Myocyte (in vitro differentiated cells): Measurements from ENCODE around the gene NKD1. TPM values are rescaled to one million over a fixed set of nuclear protein-coding genes. Genes with fewer than 3 reads are reported as not detected.
"Not testable (repeated sequence)": the region's sequence is repeated elsewhere in the genome, so short reads cannot be mapped to it uniquely, and the experiment has no call there.

Experiments
- DNase-seq: peaks from one replicate; pipeline ENCODE4 v3.0.0-alpha.2; 2012; ENCODE audit warnings: low read depth
- total RNA-seq: library from RNA; depleted of rRNA; stranded (reverse); fragments of >200 nt; gene quantifications from 2 replicates; pipeline ENCODE4 v1.2.3, GENCODE V29; 2014

NKD1 gene
- total RNA-seq, 1 donor from 2014 or later = 0.75 TPM

- no peak for DNase-seq
Measured at GRCh38 chr16:50519602-50520001, 28.6 kb upstream of the NKD1 start.

- DNase-seq = no peak
Measured at GRCh38 chr16:50520451-50521245, 27.5 kb upstream of the NKD1 start.

DNA sequence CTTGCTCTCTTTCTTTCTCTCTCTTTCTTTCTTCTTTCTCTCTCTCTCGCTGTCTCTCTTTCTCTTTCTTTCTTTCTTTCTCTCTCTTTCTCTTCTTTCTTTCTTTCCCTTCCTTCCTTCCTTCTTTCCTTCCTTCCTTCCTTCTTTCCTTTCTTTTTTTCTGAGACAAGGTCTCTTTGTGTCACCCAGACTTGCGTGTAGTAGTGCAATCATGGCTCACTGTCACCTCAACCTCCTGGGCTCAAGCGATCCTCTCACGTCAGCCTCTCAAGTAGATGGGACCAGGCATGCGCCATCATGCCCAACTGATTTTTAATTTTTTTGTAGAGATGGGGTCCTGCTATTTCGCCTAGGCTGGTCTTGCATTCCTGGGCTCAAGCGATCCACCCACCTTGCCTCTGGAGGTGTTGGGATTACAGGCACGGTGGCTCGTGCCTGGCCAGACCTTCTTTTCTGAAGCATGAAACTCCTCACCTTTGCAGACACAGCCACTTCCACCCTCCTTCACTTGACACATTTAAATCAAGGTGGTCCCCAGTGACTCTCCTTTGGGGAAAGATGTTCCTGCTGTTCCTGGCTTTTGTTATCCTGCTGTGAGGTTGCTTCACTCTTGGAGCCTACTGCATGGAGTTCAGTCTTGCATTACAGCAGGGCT, 26.8 kb upstream of the NKD1 start:
- no peak for DNase-seq

DNA sequence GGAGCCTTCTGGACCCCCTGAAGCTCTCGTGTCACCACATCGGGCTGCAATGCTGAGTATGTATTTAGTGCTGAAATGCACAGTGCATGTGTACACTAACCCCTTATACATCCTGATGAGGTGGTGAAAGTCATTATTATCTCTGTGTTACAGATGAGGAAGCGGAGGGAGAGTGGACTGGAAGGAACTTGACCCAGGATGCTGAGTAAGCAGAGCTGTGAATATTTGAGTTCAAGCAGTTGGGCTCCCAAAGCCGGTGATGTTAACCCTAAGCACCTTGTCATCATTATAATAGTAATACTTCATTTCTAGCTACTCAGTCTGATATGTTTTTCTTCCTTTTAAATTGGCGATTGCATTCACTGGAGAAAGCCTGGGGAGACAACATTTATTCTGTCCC, 25.9 kb upstream of the NKD1 start:
- DNase-seq = no peak

DNA sequence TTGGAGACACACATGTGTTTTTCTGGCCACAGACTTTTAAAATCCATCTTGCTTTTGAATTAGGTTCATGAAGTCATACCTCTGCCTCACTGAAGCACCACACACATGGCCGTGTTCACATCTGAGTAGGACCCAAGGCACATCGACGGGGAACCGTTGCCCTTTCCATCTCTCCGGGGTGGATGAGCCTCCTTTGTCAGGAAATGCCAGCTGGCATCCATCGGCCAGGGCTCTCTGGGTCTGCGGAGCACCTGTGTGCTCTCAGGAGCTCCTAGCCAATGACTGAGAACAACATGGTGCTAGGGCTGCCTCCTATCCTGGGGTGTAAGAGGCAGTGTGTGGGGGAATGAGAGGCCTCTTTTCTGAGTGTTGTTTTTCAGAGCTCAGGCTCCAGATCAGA, 24.5 kb upstream of the NKD1 start:
- DNase-seq = no peak

GRCh38 chr16:50525262-50525661, 22.9 kb upstream of the NKD1 start:
- DNase-seq = no peak

DNA sequence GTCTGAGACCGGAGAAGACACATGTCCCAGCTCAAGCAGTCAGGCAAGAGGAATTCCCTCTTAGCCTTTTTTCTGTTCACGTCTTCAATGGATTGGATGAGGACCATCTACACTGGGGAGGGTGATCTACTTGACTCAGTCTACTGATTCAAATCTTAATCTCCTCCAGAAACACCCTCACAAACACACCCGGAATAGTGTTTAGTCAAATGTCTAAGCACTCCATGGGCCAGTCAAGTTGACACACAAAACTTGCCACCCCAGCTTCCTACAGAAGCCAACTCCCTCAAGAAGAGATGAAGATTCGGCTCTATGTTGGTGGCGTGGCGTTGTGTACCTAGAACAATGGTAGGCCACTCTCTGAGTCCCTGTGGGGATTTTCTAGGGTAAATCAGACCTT, 22.5 kb upstream of the NKD1 start:
- DNase-seq = no peak

DNA sequence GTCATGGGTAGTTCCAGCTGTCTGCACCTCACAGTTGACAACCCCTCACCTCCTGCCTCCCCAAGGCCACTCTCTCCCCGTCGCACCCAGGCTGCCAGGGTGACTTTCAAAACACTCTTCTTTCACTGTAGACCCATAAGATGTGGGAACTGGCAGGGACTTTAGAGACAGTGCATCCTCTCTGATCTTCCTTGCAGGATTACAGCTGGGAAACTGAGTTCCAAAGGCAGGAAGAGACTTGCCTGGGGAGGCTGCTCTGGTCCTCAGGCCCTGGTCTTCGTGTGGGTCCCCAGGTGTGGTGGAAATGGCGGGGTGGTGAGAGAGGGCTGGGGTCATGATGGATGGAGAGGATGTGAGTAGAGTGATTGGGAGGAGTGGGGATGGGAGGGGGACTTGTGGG, 21.9 kb upstream of the NKD1 start:
- DNase-seq = no peak

DNA sequence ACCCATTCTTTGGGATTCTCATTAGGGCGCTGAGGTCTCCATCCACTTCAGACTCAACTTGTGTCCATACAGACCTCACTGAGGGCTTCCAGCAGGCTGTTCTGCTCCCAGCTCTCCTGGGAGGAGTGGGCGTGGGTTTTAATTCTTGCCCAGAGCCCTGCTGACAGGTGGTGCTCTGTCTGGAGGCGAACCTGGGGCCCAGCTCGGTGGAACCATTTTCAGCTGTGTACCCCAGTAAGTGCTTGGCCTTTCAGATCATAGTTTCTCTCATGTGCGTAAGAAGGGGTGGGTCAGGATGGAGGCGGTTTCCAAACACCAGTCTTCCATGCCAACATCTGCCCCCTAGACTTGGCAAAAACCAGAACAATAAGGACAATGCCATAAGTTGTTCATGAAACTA, 21.4 kb upstream of the NKD1 start:
- DNase-seq = no peak

DNA sequence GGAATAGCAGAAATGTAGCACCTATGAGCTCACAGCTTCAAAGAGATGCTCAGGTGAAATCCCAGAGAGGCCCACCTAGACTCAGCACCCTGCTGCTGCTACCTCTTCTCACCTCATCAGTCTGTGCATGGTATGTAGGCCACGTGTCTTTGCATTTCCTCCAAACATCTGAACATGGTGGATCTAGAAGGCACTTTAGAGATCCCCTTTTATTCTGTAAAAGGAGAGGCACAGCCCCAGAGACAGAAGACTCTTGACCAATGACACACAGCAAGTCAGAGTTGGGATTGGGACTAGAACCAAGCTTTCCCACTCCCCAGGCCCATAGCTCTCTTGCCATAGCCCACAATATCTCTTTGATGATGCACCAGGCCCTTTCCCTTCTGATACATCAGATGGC, 19.4 kb upstream of the NKD1 start:
- no peak for DNase-seq

- no peak for DNase-seq
Measured at GRCh38 chr16:50529334-50529733, 18.9 kb upstream of the NKD1 start.

DNA sequence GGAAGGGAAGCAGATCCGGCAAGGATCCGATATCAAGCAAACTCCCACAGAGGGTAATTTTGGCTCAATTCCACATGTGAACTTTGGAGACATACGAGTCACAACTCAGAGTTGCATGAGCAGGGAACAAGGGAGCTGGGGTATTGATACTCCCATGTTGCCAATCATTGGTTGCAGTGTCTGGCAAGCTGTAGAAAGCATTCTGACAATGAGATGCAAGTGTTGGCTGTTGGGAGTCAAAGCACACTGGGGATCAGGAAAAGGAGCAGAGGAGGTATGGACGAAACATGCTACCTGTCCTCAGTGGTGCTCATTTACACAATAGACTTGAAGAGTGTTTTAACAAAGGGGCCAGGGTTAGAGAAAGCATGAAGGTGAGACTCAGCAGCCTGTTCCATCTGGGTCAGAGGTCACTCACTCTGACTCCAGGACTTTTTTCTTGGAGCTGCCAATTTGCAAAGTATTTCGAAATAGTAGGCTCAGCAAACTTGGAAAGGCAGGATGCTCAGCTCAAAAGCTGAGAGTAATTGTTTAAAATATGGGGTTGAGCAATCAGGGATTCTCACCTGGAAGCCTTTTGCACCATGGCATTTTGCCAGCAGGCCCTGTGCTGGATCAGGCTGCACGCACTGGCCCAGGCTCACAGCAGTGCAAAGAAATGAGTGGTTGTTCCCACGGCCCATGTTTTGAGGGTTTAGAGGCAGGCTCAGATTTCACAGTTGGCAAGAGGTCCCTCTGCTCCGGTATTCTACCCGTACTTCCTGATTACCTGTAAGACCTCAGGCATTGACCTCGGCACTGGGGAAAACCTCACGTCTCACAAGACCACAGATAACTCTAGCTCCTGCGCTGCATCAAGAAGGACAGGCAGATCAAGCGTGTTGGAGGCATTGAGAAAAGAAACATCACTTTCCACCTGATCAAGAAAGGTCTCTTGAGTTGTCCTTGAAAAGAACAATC, 17.6 kb upstream of the NKD1 start:
- no peak for DNase-seq

DNA sequence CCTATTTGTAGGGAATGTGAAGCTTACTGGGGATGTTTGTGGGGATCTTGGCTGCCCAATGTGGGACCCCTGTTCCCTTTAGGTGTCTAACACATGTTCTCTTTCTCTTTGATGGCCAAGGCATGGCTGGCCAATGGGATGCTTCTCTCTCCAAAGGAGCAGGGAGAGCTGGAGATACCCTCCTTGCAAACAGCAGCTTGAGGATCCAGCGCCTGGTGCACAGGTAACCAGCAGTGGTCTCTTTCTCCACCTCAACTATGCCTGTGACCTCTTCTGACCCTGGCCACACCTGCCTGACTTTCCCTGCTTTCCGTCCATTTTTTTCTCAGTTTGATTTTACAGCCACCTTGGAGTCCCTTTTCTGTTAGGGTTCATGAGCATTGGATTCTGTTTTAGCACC, 16.8 kb upstream of the NKD1 start:
- no peak for DNase-seq

DNA sequence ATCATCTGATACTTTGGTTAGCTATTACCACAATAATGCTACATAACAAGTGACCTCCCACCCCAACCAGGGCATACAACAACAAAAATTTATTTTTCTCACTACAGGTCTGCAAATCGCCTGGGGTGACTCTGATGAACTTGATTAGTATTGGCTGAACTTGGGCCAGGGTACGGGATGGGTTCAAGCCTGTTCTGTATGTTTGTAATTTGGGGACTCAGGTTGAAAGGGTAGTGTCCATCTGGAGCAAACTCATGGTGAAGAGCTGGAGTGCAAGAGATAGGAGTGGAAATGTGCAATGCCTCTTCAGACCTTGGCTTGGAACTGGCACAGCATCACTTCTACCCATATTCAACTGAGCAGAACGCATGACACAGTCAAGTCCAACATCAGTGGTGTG, 16.3 kb upstream of the NKD1 start:
- DNase-seq = no peak

DNA sequence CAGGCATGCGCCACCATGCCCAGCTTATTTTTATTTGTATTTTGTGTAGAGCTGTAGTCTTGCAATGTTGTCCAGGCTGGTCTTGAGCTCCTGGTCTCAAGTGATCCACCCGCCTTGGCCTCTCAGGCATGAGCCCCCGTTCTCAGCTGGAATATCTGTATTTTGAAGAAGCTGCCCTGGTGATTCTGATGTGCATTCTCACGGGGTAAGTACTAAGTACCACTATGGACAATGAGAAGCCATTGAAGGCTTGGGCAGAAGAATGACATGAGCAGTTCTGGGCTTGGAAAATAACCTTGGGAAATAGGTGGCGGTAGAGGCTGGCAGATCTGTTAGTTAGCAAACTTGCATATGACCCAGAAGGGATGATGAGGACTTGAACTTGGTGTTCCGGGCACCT, 15.6 kb upstream of the NKD1 start:
- no peak for DNase-seq

DNA sequence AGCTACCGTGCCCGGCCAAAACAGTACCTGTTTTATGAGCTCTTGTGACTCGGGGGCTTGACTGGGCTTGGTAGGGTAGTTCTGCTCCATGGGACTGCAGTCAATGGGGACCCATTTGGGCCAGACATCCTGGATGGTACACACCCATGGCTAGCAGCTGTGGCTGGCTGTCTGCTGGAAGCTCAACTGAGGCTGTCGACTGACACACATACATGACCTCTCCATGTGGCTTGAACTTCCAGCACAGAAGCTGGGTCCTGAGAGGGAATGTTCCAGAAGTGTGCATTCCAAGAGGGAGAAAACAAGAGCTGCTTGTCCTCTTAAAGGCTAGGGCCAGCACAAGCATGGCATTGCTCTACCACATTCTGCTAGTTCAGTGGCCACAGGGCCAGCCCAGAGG, 14.9 kb upstream of the NKD1 start:
- DNase-seq = no peak

- no peak for DNase-seq
Measured at GRCh38 chr16:50534091-50534490, 14.1 kb upstream of the NKD1 start.

DNA sequence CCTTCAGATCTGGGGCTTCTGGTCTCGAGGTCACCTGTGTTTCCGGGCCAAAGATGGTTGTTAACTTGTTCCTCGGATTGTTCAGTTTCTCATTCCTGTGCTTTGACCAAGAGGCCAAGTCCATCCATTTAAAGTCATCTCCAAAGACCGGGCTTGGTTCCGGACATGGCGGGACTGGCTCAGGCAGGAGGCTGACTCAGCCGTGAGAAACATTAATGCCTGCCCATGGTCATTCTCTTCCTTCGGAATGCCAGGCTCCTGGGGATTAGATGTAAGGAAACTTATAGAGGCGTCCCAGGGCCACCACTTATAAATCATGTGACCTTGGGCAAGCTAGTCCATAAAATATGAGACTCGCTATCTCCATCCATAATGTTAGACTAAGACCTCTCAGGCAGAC, 13.6 kb upstream of the NKD1 start:
- no peak for DNase-seq

DNA sequence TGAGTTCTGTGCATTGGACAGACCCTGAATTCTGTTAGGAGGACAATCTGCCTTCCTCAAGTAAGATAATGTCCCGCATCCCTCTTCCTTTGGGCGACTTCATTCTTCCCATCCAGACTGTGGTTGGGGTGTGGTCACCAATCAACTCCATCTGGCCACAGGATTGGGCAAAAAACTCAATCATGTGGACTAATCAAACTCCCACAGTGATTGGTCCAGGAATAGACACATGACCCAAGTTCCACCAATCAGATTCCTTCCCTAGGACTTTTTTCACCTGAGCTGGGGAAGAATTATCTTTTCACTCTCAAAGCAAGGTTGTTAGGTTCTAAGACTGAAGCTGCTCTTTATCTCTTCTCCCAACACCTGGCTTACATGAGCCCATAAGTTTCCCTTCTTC, 13.2 kb upstream of the NKD1 start:
- no peak for DNase-seq

- no peak for DNase-seq
Measured at GRCh38 chr16:50535506-50536257, 12.5 kb upstream of the NKD1 start.

- not testable (repeated sequence) for DNase-seq
Measured at GRCh38 chr16:50536258-50536645, 11.9 kb upstream of the NKD1 start.
